ENCODE measurements around the gene GPLD1.
"Not testable (repeated sequence)": the region's sequence is repeated elsewhere in the genome, so short reads cannot be mapped to it uniquely, and the experiment has no call there.

Gene GPLD1

GRCh38 chr6:24453921-24454320 lies 35.5 kb downstream of the GPLD1 start:
- no peak for DNase-seq

- no peak for DNase-seq
Measured at GRCh38 chr6:24451581-24452388, 37.6 kb downstream of the GPLD1 start.

GRCh38 chr6:24448828-24449525 lies 40.4 kb downstream of the GPLD1 start:
- DNase-seq = no peak

- DNase-seq = no peak
Measured at GRCh38 chr6:24448396-24448795, 41.0 kb downstream of the GPLD1 start.

- DNase-seq = no peak
Measured at GRCh38 chr6:24446670-24447069, 42.7 kb downstream of the GPLD1 start.

- DNase-seq = no peak
Measured at GRCh38 chr6:24445704-24446103, 43.7 kb downstream of the GPLD1 start.

- no peak for DNase-seq
Measured at GRCh38 chr6:24444588-24444987, 44.8 kb downstream of the GPLD1 start.

- DNase-seq = no peak
Measured at GRCh38 chr6:24441599-24441904, 47.8 kb downstream of the GPLD1 start.

- no peak for DNase-seq
Measured at GRCh38 chr6:24440897-24441598, 48.3 kb downstream of the GPLD1 start.

GRCh38 chr6:24439858-24440539 lies 49.4 kb downstream of the GPLD1 start:
- DNase-seq = no peak

GRCh38 chr6:24436979-24437378 lies 52.4 kb downstream of the GPLD1 start:
- no peak for DNase-seq

- no peak for DNase-seq
Measured at GRCh38 chr6:24432611-24433010, 56.8 kb downstream of the GPLD1 start.

GRCh38 chr6:24431045-24431451 lies 58.3 kb downstream of the GPLD1 start:
- peak; percentile 41 for DNase-seq

GRCh38 chr6:24430086-24430485 lies 59.3 kb downstream of the GPLD1 start:
- DNase-seq = no peak

- no peak for DNase-seq
Measured at GRCh38 chr6:24429146-24429545, 60.2 kb downstream of the GPLD1 start.

- DNase-seq = no peak
Measured at GRCh38 chr6:24428615-24429014, 60.8 kb downstream of the GPLD1 start.

- no peak for DNase-seq
Measured at GRCh38 chr6:24426729-24427446, 62.5 kb downstream of the GPLD1 start.

GRCh38 chr6:24425091-24425490 lies 64.3 kb downstream of the GPLD1 start:
- DNase-seq = no peak

GRCh38 chr6:24419526-24419925 lies 69.9 kb downstream of the GPLD1 start:
- no peak for DNase-seq

GRCh38 chr6:24415753-24416152 lies 73.6 kb downstream of the GPLD1 start:
- DNase-seq = no peak

GRCh38 chr6:24414531-24414930 lies 74.8 kb downstream of the GPLD1 start:
- not testable (repeated sequence) for DNase-seq

GRCh38 chr6:24412294-24412693 lies 77.1 kb downstream of the GPLD1 start:
- DNase-seq = no peak

- DNase-seq = no peak
Measured at GRCh38 chr6:24410622-24411021, 78.8 kb downstream of the GPLD1 start.

Measured in activated CD4-positive, alpha-beta T cell treated with anti-CD3 and anti-CD28 coated beads, Interleukin-10, Interleukin-2, amounts not matched to agents 100 ng/mL and 50 ng/mL, durations not matched to agents 16 hours and 8 hours (primary cell).